Testis (tissue), 2 donors: ENCODE measurements around the gene NDST3.

Source experiments
- CTCF ChIP-seq, 3 experiments: fragments of 450-650 bp in 2 of 3; fragments of 200-600 bp in 1 of 3; sonication (generic) in 1 of 3; IDR thresholded peaks; one replicate each; pipeline ENCODE4 v1.5.1; 2016 to 2019; ENCODE audit warnings: antibody characterized with exemption in 3 of 3, mild to moderate bottlenecking in 2 of 3, moderate library complexity in 1 of 3
- POLR2A ChIP-seq: fragments of 450-650 bp; IDR thresholded peaks from one replicate; pipeline ENCODE4 v1.6.1; 2017; ENCODE audit warnings: antibody characterized with exemption, mild to moderate bottlenecking, moderate library complexity

GRCh38 chr4:118113220-118113619, 78.9 kb downstream of the NDST3 start:
- TF ChIP-seq CTCF (IDR thresholded peaks at IDR 0.05): no peak
- TF ChIP-seq POLR2A: no peak
